ENCODE results near the gene BUD31. TPM values are rescaled to one million over a fixed set of nuclear protein-coding genes. Genes with fewer than 3 reads are reported as not detected.
A peak's percentile ranks its signal among the peaks of the same experiment; 100 is the strongest.

The BUD31 gene
- total and polyA plus RNA-seq, 2 of the 4 experiments (the other 2 are of a cell fraction) = 72.6 to 97.2 TPM

DNA sequence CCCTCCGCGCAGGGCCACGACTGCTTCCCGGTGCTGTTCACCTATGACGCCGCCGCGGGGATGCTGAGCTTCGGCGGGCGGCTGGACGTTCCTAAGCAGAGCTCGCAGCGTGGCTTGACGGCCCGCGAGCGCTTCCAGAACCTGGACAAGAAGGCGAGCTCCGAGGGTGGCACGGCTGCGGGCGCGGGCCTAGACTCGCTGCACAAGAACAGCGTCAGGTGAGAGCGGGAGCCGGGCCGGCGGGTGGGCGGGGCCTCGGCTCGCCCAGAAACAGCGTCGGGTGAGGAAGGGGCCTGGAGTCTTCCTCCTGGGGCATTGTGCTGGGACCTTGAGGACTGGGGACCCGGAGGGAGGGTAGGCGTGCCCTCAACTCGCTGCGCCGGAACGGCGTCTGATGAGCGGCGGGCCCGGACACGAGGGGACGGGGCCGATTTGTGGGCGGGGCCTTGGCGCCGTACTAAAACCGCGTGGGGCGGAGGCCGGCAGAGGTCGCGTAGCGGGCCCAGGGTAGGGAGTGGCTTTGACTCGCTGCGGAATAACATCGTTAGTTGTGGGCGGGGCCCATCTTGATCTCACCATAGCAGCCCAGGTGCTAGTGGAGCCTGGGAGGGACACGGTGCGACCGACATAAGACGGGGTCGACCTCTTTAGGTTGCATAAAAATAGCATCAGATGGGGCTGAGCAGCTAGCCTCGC, 16.0 kb upstream of the BUD31 start:
- H3K27ac ChIP-seq (ENCODE audit: insufficient read depth, low read length) = no peak overlapping the region; the same call in 1 of the 2 replicates

More for the DNA sequence above, 16.0 kb upstream of the BUD31 start:
- H3K23ac ChIP-seq (ENCODE audit: low read depth, low read length) = no peak overlapping the region
- POLR2A ChIA-PET (ENCODE audit: unreplicated experiment) = interaction anchor here (0.8 kb wide), 1 partner anchor 16 kb away, joined by 5 read pairs; the partner anchor contains the start of genes BUD31 and PDAP1
- peak overlapping the region; percentile 51; the same call in 1 of the 2 replicates for H3K4ac ChIP-seq (ENCODE audit: low read depth, low read length)
- ATAC-seq (ENCODE audit: low read depth) = peak; percentile 63
- no peak overlapping the region for H2BK15ac ChIP-seq (ENCODE audit: low read depth, low read length)
- H3K4me2 ChIP-seq (ENCODE audit: low read depth, low read length) = peak overlapping the region; percentile 85
- H2AK5ac ChIP-seq (ENCODE audit: low read depth, low read length) = 0 out of 2 replicates have a peak overlapping the region, but pooled peaks have one; percentile 16
- peak overlapping the region; percentile 45 for H3K4me3 ChIP-seq (ENCODE audit: insufficient read depth, low read depth, low read length)
- CTCF ChIA-PET = no interaction called here
- H4K91ac ChIP-seq (ENCODE audit: insufficient read depth, low read depth, low read length) = no peak overlapping the region
- H3K14ac ChIP-seq (replicated peaks; ENCODE audit: low read depth, low read length) = 0 out of 2 replicates have a peak overlapping the region, but pooled peaks have one; percentile 8
- H2BK20ac ChIP-seq (ENCODE audit: low read depth, low read length) = no peak overlapping the region
- no peak overlapping the region for H3K9ac ChIP-seq (ENCODE audit: low read depth, low read length)
- no peak overlapping the region for H3K56ac ChIP-seq (ENCODE audit: extremely low read depth, insufficient read depth, low read length)
- no peak overlapping the region for H2BK120ac ChIP-seq (ENCODE audit: low read depth, low read length)
- TF ChIP-seq BHLHE40 (IDR thresholded peaks at IDR 0.05; ENCODE audit: low read depth, low read length) = no peak
- no peak for TF ChIP-seq RCOR1 (IDR thresholded peaks at IDR 0.05; ENCODE audit: insufficient replicate concordance, low read length)
- no peak for TF ChIP-seq ELK1 (IDR thresholded peaks at IDR 0.05; ENCODE audit: borderline replicate concordance, low read depth, low read length)
- TF ChIP-seq CHD1 (IDR thresholded peaks at IDR 0.05; ENCODE audit: low read depth, low read length) = no peak
- H3K27me3 ChIP-seq (ENCODE audit: control insufficient read depth, insufficient read depth, low read length) = no peaks in the 10 kb centered on the region
- H3K79me1 ChIP-seq (ENCODE audit: low read depth in 1 of 2, low read length in 2 of 2) = peaks cover 5 to 49% of the 10 kb centered on the region in 2 experiments
- no peak overlapping the region for H3K18ac ChIP-seq (ENCODE audit: low read depth, low read length)
- peaks cover 69% of the 10 kb centered on the region for H3K36me3 ChIP-seq (ENCODE audit: control insufficient read depth, insufficient read depth, low read length)
- H3K9me3 ChIP-seq (ENCODE audit: control insufficient read depth, insufficient read depth, low read length) = no peaks in the 10 kb centered on the region
- WGBS, 2 experiments (ENCODE audit: extremely low coverage in 2 of 2, insufficient read length in 1 of 2) = 15% methylated on average over 51 of the region's 68 CpGs; no CpG with 5 or more reads in 1 of the 2 experiments
- H3K4me1 ChIP-seq (ENCODE audit: control insufficient read depth, insufficient read depth, low read length) = peaks cover 7% of the 10 kb centered on the region
- peak overlapping the region; percentile 23 to 56; a peak in 1 of 4 replicates for H4K8ac ChIP-seq (ENCODE audit: low read depth in 2 of 2, low read length in 2 of 2)
- intact Hi-C loops (cut with micrococcal nuclease) = no loop called here
- in situ Hi-C loops (cut with MboI; ENCODE audit: low sequenced_read_pairs) = no loop called here
- H3K9me1 ChIP-seq (ENCODE audit: insufficient read depth, low read length) = peaks cover 3% of the 10 kb centered on the region
- no TSS peak for BruUV-seq (replicated peaks)
- H4K20me1 ChIP-seq (ENCODE audit: insufficient read depth, low read length) = peaks cover 54% of the 10 kb centered on the region
- DNase-seq = no peak
- dilution Hi-C loops (cut with HindIII; ENCODE audit: low sequenced_read_pairs, unreplicated experiment) = no loop called here
- H2AK9ac ChIP-seq (replicated peaks; ENCODE audit: low read depth, low read length, poor library complexity) = peak overlapping the region; percentile 48
- H2BK5ac ChIP-seq (ENCODE audit: low read depth, low read length, poor library complexity, severe bottlenecking) = no peak overlapping the region
- peak overlapping the region; percentile 79 for H4K5ac ChIP-seq (ENCODE audit: low read depth, low read length)
- peak overlapping the region; percentile 77 for H2AFZ ChIP-seq (replicated peaks; ENCODE audit: low read length, poor library complexity)

Data from IMR-90 (cell line).